Tibial artery (tissue), 4 donors: Measurements from ENCODE around the gene MTNR1A.

ENCODE experiments used
- DNase-seq, 2 donors: peaks; one replicate each; pipeline ENCODE4 v3.0.0-alpha.2; 2019
- H3K27ac ChIP-seq, 2 donors: fragments of 200-600 bp; sonication (generic) in 1 of 2; 1 replicate in 1 of 2; 2 replicates in 1 of 2; pipeline ENCODE4 v1.5.1; 2018 to 2019; ENCODE audit warnings: mild to moderate bottlenecking in 1 of 2
- H3K27me3 ChIP-seq, 2 donors: fragments of 200-600 bp; sonication (generic) in 1 of 2; one replicate each; pipeline versions ENCODE4 v1.5.1 to v1.6.0; 2016 to 2019
- H3K36me3 ChIP-seq, 3 donors: fragments of 200-600 bp; sonication (generic) in 2 of 3; one replicate each; pipeline ENCODE4 v1.5.1; 2016 to 2019; ENCODE audit warnings: mild to moderate bottlenecking in 2 of 3
- H3K4me1 ChIP-seq, 4 donors: fragments of 200-600 bp; sonication (generic) in 2 of 4; 1 replicate in 3 of 4; 2 replicates in 1 of 4; pipeline ENCODE4 v1.5.1; 2016 to 2019
- H3K4me3 ChIP-seq, 2 donors: fragments of 200-600 bp; sonication (generic) in 1 of 2; 1 replicate in 1 of 2; 2 replicates in 1 of 2; pipeline ENCODE4 v1.5.1; 2018 to 2019; ENCODE audit warnings: mild to moderate bottlenecking in 2 of 2
- H3K9me3 ChIP-seq, 3 donors: fragments of 200-600 bp; sonication (generic) in 1 of 3; one replicate each; pipeline ENCODE4 v1.5.1; 2016 to 2019
- intact Hi-C: fragments of 100-400 bp; cut with DNase I; formaldehyde crosslinking; loops from one replicate; pipeline ENCODE4 v1.15.0; 2023; ENCODE audit warnings: low total_unique reads
- TF ChIP-seq, protein P1 (sequence below), 2 experiments: fragments of 200-600 bp in 1 of 2; fragments of 450-650 bp in 1 of 2; IDR thresholded peaks; one replicate each; pipeline ENCODE4 v1.5.1; 2017 to 2019; ENCODE audit warnings: antibody characterized with exemption in 2 of 2, mild to moderate bottlenecking in 1 of 2, moderate library complexity in 1 of 2

Gene MTNR1A

DNA sequence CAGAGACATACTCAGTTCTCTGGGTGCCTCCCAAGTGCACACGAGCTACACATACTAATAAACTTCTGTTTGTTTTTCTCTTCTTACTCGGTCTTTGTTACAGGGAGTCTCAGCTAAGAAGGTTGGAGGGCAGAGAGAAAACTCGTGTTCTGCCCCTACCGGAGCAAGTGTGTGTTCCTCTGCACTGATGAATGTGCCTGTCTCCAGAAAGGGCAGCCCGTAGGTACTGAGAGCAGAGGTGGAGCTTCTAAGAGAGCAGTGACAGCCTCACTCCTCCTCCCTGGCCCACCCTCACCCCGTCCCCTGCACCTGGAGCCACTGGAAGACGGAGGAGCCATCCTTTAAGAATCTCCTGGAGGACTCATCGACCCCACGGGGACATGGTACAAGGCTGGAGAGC is 67.6 kb downstream of the MTNR1A start:
- peaks cover 0 to 18% (median 9%) of the 10 kb centered on the region in 4 donors for H3K4me1 ChIP-seq
- no peaks in the 10 kb centered on the region for H3K36me3 ChIP-seq
- no peaks in the 10 kb centered on the region for H3K9me3 ChIP-seq
- TF ChIP-seq, protein P1, sequence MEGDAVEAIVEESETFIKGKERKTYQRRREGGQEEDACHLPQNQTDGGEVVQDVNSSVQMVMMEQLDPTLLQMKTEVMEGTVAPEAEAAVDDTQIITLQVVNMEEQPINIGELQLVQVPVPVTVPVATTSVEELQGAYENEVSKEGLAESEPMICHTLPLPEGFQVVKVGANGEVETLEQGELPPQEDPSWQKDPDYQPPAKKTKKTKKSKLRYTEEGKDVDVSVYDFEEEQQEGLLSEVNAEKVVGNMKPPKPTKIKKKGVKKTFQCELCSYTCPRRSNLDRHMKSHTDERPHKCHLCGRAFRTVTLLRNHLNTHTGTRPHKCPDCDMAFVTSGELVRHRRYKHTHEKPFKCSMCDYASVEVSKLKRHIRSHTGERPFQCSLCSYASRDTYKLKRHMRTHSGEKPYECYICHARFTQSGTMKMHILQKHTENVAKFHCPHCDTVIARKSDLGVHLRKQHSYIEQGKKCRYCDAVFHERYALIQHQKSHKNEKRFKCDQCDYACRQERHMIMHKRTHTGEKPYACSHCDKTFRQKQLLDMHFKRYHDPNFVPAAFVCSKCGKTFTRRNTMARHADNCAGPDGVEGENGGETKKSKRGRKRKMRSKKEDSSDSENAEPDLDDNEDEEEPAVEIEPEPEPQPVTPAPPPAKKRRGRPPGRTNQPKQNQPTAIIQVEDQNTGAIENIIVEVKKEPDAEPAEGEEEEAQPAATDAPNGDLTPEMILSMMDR (IDR thresholded peaks at IDR 0.05) = no peak
- H3K27me3 ChIP-seq = no peaks in the 10 kb centered on the region
- no peak overlapping the region for H3K4me3 ChIP-seq
- no peak for DNase-seq
- no peak overlapping the region for H3K27ac ChIP-seq
- intact Hi-C loops = no loop called here

GRCh38 chr4:186486172-186486571 is 69.2 kb downstream of the MTNR1A start:
- TF ChIP-seq, protein P1 (IDR thresholded peaks at IDR 0.05) = no peak
- no peak overlapping the region for H3K27ac ChIP-seq
- H3K27me3 ChIP-seq = no peaks in the 10 kb centered on the region
- intact Hi-C loops = no loop called here
- H3K36me3 ChIP-seq = no peaks in the 10 kb centered on the region
- no peaks in the 10 kb centered on the region for H3K9me3 ChIP-seq
- peak overlapping the region; percentile 18 to 43 for H3K4me3 ChIP-seq
- peaks cover 0 to 18% (median 9%) of the 10 kb centered on the region in 4 donors for H3K4me1 ChIP-seq
- no peak for DNase-seq

DNA sequence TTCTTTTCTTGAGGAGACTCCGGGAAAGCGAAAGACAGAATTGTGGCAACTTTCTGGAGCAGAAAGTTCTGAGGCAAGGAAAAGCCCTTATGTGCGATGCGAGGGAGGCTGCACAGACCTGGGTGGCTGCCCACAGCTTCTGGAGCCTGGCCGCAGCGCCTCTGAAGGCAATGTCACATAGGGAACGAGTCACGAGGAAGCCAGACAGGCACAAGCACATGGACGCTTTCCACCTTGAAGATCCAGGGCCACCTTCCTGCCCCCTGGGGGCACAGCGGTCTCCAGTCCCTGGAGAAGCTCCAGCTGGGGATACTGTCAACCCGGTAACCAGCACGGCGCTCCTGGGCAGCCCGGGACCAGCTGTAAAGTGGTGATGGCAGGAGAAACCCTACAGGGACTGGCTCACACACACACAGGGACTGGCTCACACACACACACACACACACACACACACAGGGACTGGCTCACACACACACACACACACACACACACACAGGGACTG is 69.8 kb downstream of the MTNR1A start:
- TF ChIP-seq, protein P1 (IDR thresholded peaks at IDR 0.05) = no peak

DNA sequence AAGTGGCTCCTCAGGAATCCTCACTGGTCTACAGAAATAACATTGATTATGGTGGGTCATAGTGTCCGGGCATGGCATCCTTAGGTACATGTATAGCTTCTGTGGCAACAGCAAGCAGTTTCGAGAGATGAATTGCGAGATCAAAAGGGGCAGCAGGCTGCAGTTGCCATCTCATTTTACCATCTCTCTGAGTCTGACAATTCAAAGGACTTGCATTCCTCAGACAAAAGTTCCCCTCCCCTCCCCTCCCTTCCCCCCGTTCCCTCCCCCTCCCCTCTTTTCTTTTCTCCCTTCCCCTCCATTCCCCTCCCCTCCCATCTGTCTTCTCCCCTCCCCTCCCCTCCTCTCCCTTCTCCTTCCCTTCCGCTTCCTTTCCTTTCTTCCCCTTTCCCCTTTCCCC is 70.2 kb downstream of the MTNR1A start:
- no peak for DNase-seq
- no peaks in the 10 kb centered on the region for H3K9me3 ChIP-seq
- H3K27ac ChIP-seq = no peak overlapping the region
- H3K27me3 ChIP-seq = no peaks in the 10 kb centered on the region
- peaks cover 0 to 18% (median 9%) of the 10 kb centered on the region in 4 donors for H3K4me1 ChIP-seq
- intact Hi-C loops = no loop called here
- no peaks in the 10 kb centered on the region for H3K36me3 ChIP-seq
- TF ChIP-seq, protein P1 (IDR thresholded peaks at IDR 0.05) = no peak
- H3K4me3 ChIP-seq = peak overlapping the region; percentile 32 to 43

More for the DNA sequence above, 69.8 kb downstream of the MTNR1A start:
- H3K4me1 ChIP-seq = peaks cover 0 to 18% (median 9%) of the 10 kb centered on the region in 4 donors
- H3K9me3 ChIP-seq = no peaks in the 10 kb centered on the region
- intact Hi-C loops = no loop called here
- peak in 1 of 2 donors; percentile 66 for DNase-seq
- no peaks in the 10 kb centered on the region for H3K36me3 ChIP-seq
- no peaks in the 10 kb centered on the region for H3K27me3 ChIP-seq
- no peak overlapping the region for H3K27ac ChIP-seq
- peak overlapping the region; percentile 32 to 43 for H3K4me3 ChIP-seq

DNA sequence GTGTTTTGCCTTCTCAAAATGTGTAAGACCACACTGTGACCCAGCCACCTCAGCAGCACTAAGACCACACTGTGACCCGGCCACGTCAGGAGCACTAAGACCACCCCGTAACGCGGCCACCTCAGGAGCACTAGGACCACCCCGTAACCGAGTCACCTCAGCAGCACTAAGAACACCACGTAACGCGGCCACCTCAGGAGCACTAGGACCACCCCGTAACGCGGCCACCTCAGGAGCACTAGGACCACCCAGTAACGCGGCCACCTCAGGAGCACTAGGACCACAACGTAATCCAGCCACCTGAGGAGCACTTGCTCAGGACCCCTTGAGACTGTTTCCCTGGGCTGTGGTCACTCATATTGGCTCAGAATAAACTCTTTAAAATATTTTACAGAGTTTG is 71.7 kb downstream of the MTNR1A start:
- Histone ChIP-seq H3K4me3 (no peak overlapping the region), H3K4me1 (peaks cover 0 to 18% (median 9%) of the 10 kb centered on the region in 4 donors), H3K36me3 (no peaks in the 10 kb centered on the region), H3K9me3 (no peaks in the 10 kb centered on the region), H3K27ac (no peak overlapping the region), H3K27me3 (no peaks in the 10 kb centered on the region)
- TF ChIP-seq, protein P1 (IDR thresholded peaks at IDR 0.05) = no peak
- DNase-seq = no peak
- intact Hi-C loops = no loop called here
